Esophagus squamous epithelium (tissue), 5 donors: ENCODE data around the gene NCKAP5. TPM values are rescaled to one million over a fixed set of nuclear protein-coding genes. Genes with fewer than 3 reads are reported as not detected.

ENCODE experiments used
- DNase-seq: peaks from one replicate; lab custom pipeline; 2025; lab: John Stamatoyannopoulos, UW
- H3K27ac ChIP-seq, 4 donors: fragments of 200-600 bp; sonication (generic); one replicate each; pipeline ENCODE4 v1.5.1; 2016 to 2019; ENCODE audit warnings: mild to moderate bottlenecking in 1 of 4
- H3K27me3 ChIP-seq, 4 donors: fragments of 200-600 bp; sonication (generic); 1 replicate in 3 of 4; 2 replicates in 1 of 4; pipeline versions ENCODE4 v1.5.1 to v1.6.0; 2017 to 2021; ENCODE audit warnings: antibody characterized with exemption in 1 of 4
- H3K36me3 ChIP-seq, 3 donors: fragments of 200-600 bp; sonication (generic); one replicate each; pipeline ENCODE4 v1.5.1; 2016 to 2019
- H3K4me1 ChIP-seq, 3 donors: fragments of 200-600 bp; sonication (generic); one replicate each; pipeline ENCODE4 v1.5.1; 2017 to 2019
- H3K4me3 ChIP-seq, 4 donors: fragments of 200-600 bp; sonication (generic); 1 replicate in 3 of 4; 2 replicates in 1 of 4; pipeline ENCODE4 v1.5.1; 2016 to 2019; ENCODE audit warnings: mild to moderate bottlenecking in 2 of 4, moderate library complexity in 1 of 4
- H3K9me3 ChIP-seq, 3 donors: fragments of 200-600 bp; sonication (generic); one replicate each; pipeline ENCODE4 v1.5.1; 2016 to 2019
- POLR2A ChIP-seq, 4 donors: fragments of 450-650 bp; IDR thresholded peaks; one replicate each; pipeline ENCODE4 v1.6.1; 2017; ENCODE audit warnings: antibody characterized with exemption in 4 of 4, mild to moderate bottlenecking in 4 of 4, moderate library complexity in 3 of 4
- WGBS, 2 donors: methylation state at CpG; one replicate each; pipeline ENCODE4 v1.1.5; 2018; 5-methylcytosine and 5-hydroxymethylcytosine counted together
- intact Hi-C: fragments of 100-400 bp; cut with DNase I; formaldehyde crosslinking; loops from one replicate; pipeline ENCODE4 v1.15.0; 2022
- total RNA-seq, 4 donors: library from RNA; depleted of rRNA; stranded (reverse); fragments of >200 nt; gene quantifications; one replicate each; pipeline ENCODE4 v1.1.0, GENCODE V29; 2016
- TF ChIP-seq, protein P1 (sequence below), 6 experiments: fragments of 450-650 bp in 4 of 6; fragments of 200-600 bp in 2 of 6; sonication (generic) in 2 of 6; IDR thresholded peaks; one replicate each; pipeline ENCODE4 v1.5.1; 2016 to 2019; ENCODE audit warnings: antibody characterized with exemption in 6 of 6, mild to moderate bottlenecking in 4 of 6, moderate library complexity in 4 of 6
- donor health status: DM: yes; HTN: yes; CAD: no.

NCKAP5 gene
- total RNA-seq, 4 donors from 2014 or later, result 4.5 to 6.9 (median 5.3) TPM

DNA sequence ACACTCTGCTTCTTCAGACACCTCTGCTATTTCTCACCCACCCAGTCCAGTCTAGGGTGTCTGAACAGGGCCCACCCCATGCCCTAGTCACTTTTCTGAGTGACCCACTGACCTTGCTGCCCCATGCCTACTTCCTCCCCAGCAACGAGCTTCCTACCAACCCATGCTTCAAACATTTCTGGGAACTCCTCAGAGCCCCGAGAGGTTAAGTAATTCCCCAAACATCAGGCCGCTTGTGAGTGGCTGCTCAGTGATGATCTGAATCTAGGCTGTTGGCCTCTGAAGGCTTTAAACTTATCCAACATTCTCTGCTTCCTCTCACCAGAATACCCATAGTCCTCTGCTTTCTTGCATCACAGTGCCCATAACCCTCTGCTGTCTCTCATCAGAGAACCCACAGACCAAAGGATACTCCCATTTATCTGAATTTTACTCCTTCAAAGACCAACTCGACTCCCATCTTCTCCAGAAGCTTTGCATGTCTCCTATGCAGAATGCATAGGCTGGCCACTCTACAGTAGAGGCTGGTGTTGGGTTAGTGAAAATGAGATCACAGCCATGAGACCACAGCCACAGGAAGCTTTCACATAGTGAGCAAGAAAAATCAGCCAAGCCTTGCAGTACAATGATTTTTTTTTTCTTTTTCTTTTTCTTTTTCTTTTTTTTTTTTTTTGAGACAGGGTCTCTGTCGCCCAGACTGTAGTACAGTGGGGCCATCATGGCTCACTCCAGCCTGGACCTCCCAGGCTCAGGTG lies 588.7 kb downstream of the NCKAP5 start:
- H3K36me3 ChIP-seq, result no peaks in the 10 kb centered on the region
- H3K27ac ChIP-seq, result peak overlapping the region in 1 of 4 donors; percentile 40
- TF ChIP-seq, protein P1, sequence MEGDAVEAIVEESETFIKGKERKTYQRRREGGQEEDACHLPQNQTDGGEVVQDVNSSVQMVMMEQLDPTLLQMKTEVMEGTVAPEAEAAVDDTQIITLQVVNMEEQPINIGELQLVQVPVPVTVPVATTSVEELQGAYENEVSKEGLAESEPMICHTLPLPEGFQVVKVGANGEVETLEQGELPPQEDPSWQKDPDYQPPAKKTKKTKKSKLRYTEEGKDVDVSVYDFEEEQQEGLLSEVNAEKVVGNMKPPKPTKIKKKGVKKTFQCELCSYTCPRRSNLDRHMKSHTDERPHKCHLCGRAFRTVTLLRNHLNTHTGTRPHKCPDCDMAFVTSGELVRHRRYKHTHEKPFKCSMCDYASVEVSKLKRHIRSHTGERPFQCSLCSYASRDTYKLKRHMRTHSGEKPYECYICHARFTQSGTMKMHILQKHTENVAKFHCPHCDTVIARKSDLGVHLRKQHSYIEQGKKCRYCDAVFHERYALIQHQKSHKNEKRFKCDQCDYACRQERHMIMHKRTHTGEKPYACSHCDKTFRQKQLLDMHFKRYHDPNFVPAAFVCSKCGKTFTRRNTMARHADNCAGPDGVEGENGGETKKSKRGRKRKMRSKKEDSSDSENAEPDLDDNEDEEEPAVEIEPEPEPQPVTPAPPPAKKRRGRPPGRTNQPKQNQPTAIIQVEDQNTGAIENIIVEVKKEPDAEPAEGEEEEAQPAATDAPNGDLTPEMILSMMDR (IDR thresholded peaks at IDR 0.05), result no peak
- TF ChIP-seq POLR2A (IDR thresholded peaks at IDR 0.05), result no peak
- peaks cover 0 to 38% (median 0%) of the 10 kb centered on the region in 3 donors for H3K4me1 ChIP-seq
- H3K9me3 ChIP-seq, result no peaks in the 10 kb centered on the region
- 75 to 76% methylated on average over 5 of the region's 5 CpGs for WGBS, 2 donors
- H3K27me3 ChIP-seq, result no peaks in the 10 kb centered on the region
- no peak overlapping the region for H3K4me3 ChIP-seq
- intact Hi-C loops, result no loop called here
- DNase-seq, result no peak

GRCh38 chr2:132978840-132979239 lies 589.4 kb downstream of the NCKAP5 start:
- TF ChIP-seq, protein P1 (IDR thresholded peaks at IDR 0.05), result no peak
- no peak for TF ChIP-seq POLR2A (IDR thresholded peaks at IDR 0.05)
- Histone ChIP-seq H3K9me3 (no peaks in the 10 kb centered on the region), H3K4me1 (peaks cover 0 to 34% (median 0%) of the 10 kb centered on the region in 3 donors), H3K27me3 (no peaks in the 10 kb centered on the region), H3K4me3 (no peak overlapping the region), H3K36me3 (no peaks in the 10 kb centered on the region), H3K27ac (no peak overlapping the region)
- WGBS, 2 donors, result 84 to 91% methylated on average over 5 to 6 of the region's 6 CpGs
- intact Hi-C loops, result no loop called here
- DNase-seq, result no peak

DNA sequence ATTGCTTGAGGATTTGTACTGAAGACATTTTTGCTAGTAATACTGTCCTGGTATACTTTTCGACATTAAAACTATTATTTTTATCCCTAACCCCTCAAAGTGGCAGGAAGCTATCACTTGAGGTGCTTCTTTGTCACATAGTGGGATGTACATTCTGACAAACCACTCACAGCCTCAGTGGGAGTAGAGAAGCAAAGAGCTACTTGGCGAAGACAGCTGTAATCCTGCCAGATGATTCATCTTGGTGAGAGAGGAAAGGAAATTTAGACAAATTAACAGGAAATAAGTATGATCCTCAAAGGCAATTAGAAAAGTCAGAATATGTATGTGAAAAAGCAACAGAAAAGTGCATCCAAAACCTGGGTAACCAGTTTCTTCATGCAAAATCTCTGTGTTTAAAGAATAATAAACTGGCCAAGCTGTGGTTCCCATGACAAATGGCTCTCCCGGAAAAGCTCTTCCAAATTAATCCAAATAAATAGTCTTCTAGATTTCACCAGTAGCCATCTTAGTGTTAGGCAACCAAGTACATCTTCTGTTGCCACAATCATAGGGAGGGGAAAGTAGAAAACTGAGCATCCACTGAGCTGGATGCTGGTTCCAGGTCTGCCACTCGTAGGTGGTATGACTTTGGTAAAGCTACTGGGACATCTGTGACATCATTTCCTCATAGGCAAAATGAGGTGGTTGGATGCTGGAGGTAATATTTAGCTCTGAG lies 590.3 kb downstream of the NCKAP5 start:
- Histone ChIP-seq H3K4me3 (no peak overlapping the region), H3K27ac (peak overlapping the region in 1 of 4 donors; percentile 42), H3K27me3 (no peaks in the 10 kb centered on the region), H3K36me3 (no peaks in the 10 kb centered on the region), H3K4me1 (peaks cover 0 to 34% (median 0%) of the 10 kb centered on the region in 3 donors), H3K9me3 (no peaks in the 10 kb centered on the region)
- WGBS, 2 donors, result 35 to 39% methylated on average over 4 of the region's 4 CpGs
- no peak for TF ChIP-seq POLR2A (IDR thresholded peaks at IDR 0.05)
- TF ChIP-seq, protein P1 (IDR thresholded peaks at IDR 0.05), result no peak
- DNase-seq, result no peak
- intact Hi-C loops, result no loop called here

- no peak for TF ChIP-seq POLR2A (IDR thresholded peaks at IDR 0.05)
- TF ChIP-seq, protein P1 (IDR thresholded peaks at IDR 0.05), result no peak
- 69 to 74% methylated on average over 5 of the region's 5 CpGs for WGBS, 2 donors
- no peaks in the 10 kb centered on the region for H3K36me3 ChIP-seq
- H3K4me3 ChIP-seq, result no peak overlapping the region
- H3K27ac ChIP-seq, result no peak overlapping the region
- intact Hi-C loops, result no loop called here
- peaks cover 0 to 36% (median 0%) of the 10 kb centered on the region in 3 donors for H3K4me1 ChIP-seq
- no peaks in the 10 kb centered on the region for H3K9me3 ChIP-seq
- DNase-seq, result no peak
- H3K27me3 ChIP-seq, result no peaks in the 10 kb centered on the region
These were observed 592.8 kb downstream of the NCKAP5 start for GRCh38 chr2:132975193-132976105.
